Prostate gland (tissue), 2 donors: ENCODE measurements around the gene SESN1.

Source experiments
- POLR2A ChIP-seq: fragments of 450-650 bp; IDR thresholded peaks from one replicate; pipeline ENCODE4 v1.6.1; 2016; ENCODE audit warnings: antibody characterized with exemption, mild to moderate bottlenecking
- POLR2AphosphoS5 ChIP-seq: sonication (generic); formaldehyde crosslinking; IDR thresholded peaks from one replicate; pipeline ENCODE4 v1.6.1; 2017; ENCODE audit warnings: antibody characterized with exemption
- TF ChIP-seq, protein P1 (sequence below), 4 experiments: fragments of 200-600 bp in 2 of 4; fragments of 450-650 bp in 2 of 4; sonication (generic) in 2 of 4; IDR thresholded peaks; 1 replicate in 3 of 4; 2 replicates in 1 of 4; pipeline ENCODE4 v1.5.1; 2016 to 2019; ENCODE audit warnings: antibody characterized with exemption in 4 of 4, mild to moderate bottlenecking in 2 of 4, moderate library complexity in 2 of 4

DNA sequence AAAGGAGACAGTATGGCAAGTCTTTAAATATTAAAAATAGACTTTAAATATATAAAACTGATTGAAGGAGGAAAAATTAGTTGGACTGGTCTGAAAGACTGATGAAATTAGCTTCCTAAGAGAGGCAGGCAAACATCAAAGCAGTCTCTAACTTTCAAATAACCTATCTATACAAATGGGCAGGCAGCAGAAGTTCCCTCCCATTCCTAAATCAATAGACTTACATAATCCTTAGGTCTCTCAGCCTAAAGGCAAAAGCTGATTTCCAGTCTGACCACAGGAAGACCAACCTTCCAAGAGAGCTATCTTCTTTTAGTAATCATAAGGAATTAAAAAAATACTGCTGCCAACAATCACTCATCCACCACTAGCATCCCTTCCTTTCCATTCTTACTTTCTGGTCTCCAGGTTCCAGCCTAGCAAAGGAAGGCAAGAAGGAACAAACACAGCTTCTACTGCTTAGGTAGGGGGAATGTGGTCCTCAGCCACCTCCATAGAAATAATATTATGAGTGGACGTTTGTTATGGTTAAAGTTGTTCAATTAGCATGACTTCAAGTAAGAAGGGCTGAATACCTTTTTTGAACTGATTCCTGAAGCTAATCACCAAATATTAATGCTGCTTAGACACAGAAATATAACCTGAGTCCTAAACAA is 44.1 kb downstream of the SESN1 start:
- TF ChIP-seq, protein P1, sequence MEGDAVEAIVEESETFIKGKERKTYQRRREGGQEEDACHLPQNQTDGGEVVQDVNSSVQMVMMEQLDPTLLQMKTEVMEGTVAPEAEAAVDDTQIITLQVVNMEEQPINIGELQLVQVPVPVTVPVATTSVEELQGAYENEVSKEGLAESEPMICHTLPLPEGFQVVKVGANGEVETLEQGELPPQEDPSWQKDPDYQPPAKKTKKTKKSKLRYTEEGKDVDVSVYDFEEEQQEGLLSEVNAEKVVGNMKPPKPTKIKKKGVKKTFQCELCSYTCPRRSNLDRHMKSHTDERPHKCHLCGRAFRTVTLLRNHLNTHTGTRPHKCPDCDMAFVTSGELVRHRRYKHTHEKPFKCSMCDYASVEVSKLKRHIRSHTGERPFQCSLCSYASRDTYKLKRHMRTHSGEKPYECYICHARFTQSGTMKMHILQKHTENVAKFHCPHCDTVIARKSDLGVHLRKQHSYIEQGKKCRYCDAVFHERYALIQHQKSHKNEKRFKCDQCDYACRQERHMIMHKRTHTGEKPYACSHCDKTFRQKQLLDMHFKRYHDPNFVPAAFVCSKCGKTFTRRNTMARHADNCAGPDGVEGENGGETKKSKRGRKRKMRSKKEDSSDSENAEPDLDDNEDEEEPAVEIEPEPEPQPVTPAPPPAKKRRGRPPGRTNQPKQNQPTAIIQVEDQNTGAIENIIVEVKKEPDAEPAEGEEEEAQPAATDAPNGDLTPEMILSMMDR (IDR thresholded peaks at IDR 0.05), result no peak
- TF ChIP-seq POLR2AphosphoS5 (no peak), POLR2A (no peak)
